ENCODE results near the gene ZNF296. TPM values are rescaled to one million over a fixed set of nuclear protein-coding genes. Genes with fewer than 3 reads are reported as not detected.

Gene ZNF296
- total and polyA plus RNA-seq, 2 experiments from 2014 or later, result 13.4 to 16.5 TPM

- TF ChIP-seq ETS1 (IDR thresholded peaks at IDR 0.05), result no peak
- no peak for TF ChIP-seq ZNF462 (CRISPR knock-in tag; IDR thresholded peaks at IDR 0.05)
These were observed 29.9 kb downstream of the ZNF296 start (continued) for GRCh38 chr19:45046355-45046754.

- DNase-seq (ENCODE audit: low spot score) (no peak), ATAC-seq (no peak)
- H3K79me2 ChIP-seq (replicated peaks; ENCODE audit: insufficient read depth), result peaks cover 90% of the 10 kb centered on the region
- no peaks in the 10 kb centered on the region for H3K9me2 ChIP-seq (ENCODE audit: insufficient read depth)
- Mint-ChIP-seq H3K36me3 (ENCODE audit: low read depth) (peaks cover 55% of the 10 kb centered on the region), H3K4me1 (no peaks in the 10 kb centered on the region), H3K27me3 (ENCODE audit: insufficient read depth, low read depth, poor library complexity) (peaks cover 5% of the 10 kb centered on the region), H3K27ac (no peak overlapping the region), H3K9me3 (no peaks in the 10 kb centered on the region), H3K4me3 (no peak overlapping the region)
- H3K27me3 ChIP-seq (ENCODE audit: insufficient read depth), result no peaks in the 10 kb centered on the region
- H4K20me1 ChIP-seq (replicated peaks; ENCODE audit: insufficient read depth), result peaks cover 48% of the 10 kb centered on the region
- H3K27ac ChIP-seq (ENCODE audit: low read depth), result no peak overlapping the region
- no peak overlapping the region for H2AFZ ChIP-seq
- no peak overlapping the region for H3K4me2 ChIP-seq
- no peak overlapping the region for H3K4me3 ChIP-seq
- H3K4me1 ChIP-seq (ENCODE audit: insufficient read depth), result no peaks in the 10 kb centered on the region
- peaks cover 20% of the 10 kb centered on the region; the same call in 1 of the 2 replicates for H3K36me3 ChIP-seq (ENCODE audit: insufficient read depth)
- H3F3A ChIP-seq (replicated peaks; ENCODE audit: low read depth), result 0 out of 2 replicates have a peak, but pooled peaks cover 4% of the 10 kb centered on the region
- TF ChIP-seq EZH2phosphoT487 (IDR thresholded peaks at IDR 0.05; ENCODE audit: unreplicated experiment) (no peak), STAT1 (IDR thresholded peaks at IDR 0.05; ENCODE audit: unreplicated experiment) (no peak), EZH2 (IDR thresholded peaks at IDR 0.05; ENCODE audit: low read depth, unreplicated experiment) (no peak), NANOG (IDR thresholded peaks at IDR 0.05; ENCODE audit: borderline replicate concordance) (no peak), CTCF (conservative IDR thresholded peaks at IDR 0.05; ENCODE audit: low read depth in 2 of 2) (no peak), ZNF114 (CRISPR knock-in tag; IDR thresholded peaks at IDR 0.05) (no peak), CREB1 (CRISPR knock-in tag; IDR thresholded peaks at IDR 0.05; ENCODE audit: low read depth) (no peak), POLR2AphosphoS5 (IDR thresholded peaks at IDR 0.05; ENCODE audit: low read depth) (no peak), ZNF331 (CRISPR knock-in tag; IDR thresholded peaks at IDR 0.05; ENCODE audit: low read depth) (no peak), REST (IDR thresholded peaks at IDR 0.05; ENCODE audit: unreplicated experiment) (no peak), JUNB (IDR thresholded peaks at IDR 0.05; ENCODE audit: unreplicated experiment) (no peak)
These were observed 30.5 kb downstream of the ZNF296 start for GRCh38 chr19:45045671-45046353.

Data from GM23338 (cell line).